Measurements from ENCODE around the gene LHFPL4.

- TF ChIP-seq POLR2A (IDR thresholded peaks at IDR 0.05) (no peak), CTCF (IDR thresholded peaks at IDR 0.05) (no peak)
These were observed 56.7 kb downstream of the LHFPL4 start for GRCh38 chr3:9496893-9497292.
